Calu3 (cell line): ENCODE measurements around the gene SH3BP2. TPM values are rescaled to one million over a fixed set of nuclear protein-coding genes. Genes with fewer than 3 reads are reported as not detected.

Experiments used
- BruUV-seq: library from RNA; stranded (reverse); fragments of 400-500 nt; replicated peaks from 2 replicates; lab custom pipeline; 2021; lab: Mats Ljungman, UMichigan
- CTCF ChIA-PET: fragments of 300-600 bp; sonication (Branson Sonifier 250); formaldehyde crosslinking; loops from one replicate; lab custom pipeline; 2022; ENCODE audit warnings: antibody characterized with exemption; lab: Charles Lee
- DNase-seq: peaks from one replicate; pipeline ENCODE4 v3.0.0; 2022
- H3K27ac Mint-ChIP-seq: one replicate; pipeline ENCODE4 v1.8.0; 2022; ENCODE audit warnings: mixed read lengths; ENCODE audit not compliant: unreplicated experiment
- H3K27me3 Mint-ChIP-seq: one replicate; pipeline ENCODE4 v1.8.0; 2022; ENCODE audit warnings: mixed read lengths; ENCODE audit not compliant: unreplicated experiment
- H3K36me3 Mint-ChIP-seq: one replicate; pipeline ENCODE4 v1.8.0; 2022; ENCODE audit warnings: mild to moderate bottlenecking, moderate library complexity, mixed read lengths; ENCODE audit not compliant: insufficient read depth, unreplicated experiment
- H3K4me1 Mint-ChIP-seq: one replicate; pipeline ENCODE4 v1.8.0; 2022; ENCODE audit warnings: mild to moderate bottlenecking, low read depth, mixed read lengths; ENCODE audit not compliant: unreplicated experiment
- H3K4me3 Mint-ChIP-seq: one replicate; pipeline ENCODE4 v1.8.0; 2022; ENCODE audit warnings: mild to moderate bottlenecking, low read depth, moderate library complexity, mixed read lengths; ENCODE audit not compliant: unreplicated experiment
- H3K9me3 Mint-ChIP-seq: one replicate; pipeline ENCODE4 v1.8.0; 2022; ENCODE audit warnings: low read depth, mixed read lengths; ENCODE audit not compliant: unreplicated experiment
- intact Hi-C: fragments of 100-400 bp; cut with micrococcal nuclease; formaldehyde crosslinking; loops from one replicate; pipeline ENCODE4 v1.10.0; 2022; ENCODE audit not compliant: unreplicated experiment
- total RNA-seq: library from RNA; stranded (reverse); gene quantifications from 2 replicates; pipeline ENCODE4 v1.2.3, GENCODE V29; 2022
- TF ChIP-seq, protein P1 (sequence below): fragments of 200-600 bp; IDR thresholded peaks from one replicate; pipeline ENCODE4 v1.8.0; 2022; ENCODE audit warnings: antibody characterized with exemption; ENCODE audit not compliant: unreplicated experiment

SH3BP2 gene
- total RNA-seq, 1 experiment from 2014 or later: 22.7 TPM

DNA sequence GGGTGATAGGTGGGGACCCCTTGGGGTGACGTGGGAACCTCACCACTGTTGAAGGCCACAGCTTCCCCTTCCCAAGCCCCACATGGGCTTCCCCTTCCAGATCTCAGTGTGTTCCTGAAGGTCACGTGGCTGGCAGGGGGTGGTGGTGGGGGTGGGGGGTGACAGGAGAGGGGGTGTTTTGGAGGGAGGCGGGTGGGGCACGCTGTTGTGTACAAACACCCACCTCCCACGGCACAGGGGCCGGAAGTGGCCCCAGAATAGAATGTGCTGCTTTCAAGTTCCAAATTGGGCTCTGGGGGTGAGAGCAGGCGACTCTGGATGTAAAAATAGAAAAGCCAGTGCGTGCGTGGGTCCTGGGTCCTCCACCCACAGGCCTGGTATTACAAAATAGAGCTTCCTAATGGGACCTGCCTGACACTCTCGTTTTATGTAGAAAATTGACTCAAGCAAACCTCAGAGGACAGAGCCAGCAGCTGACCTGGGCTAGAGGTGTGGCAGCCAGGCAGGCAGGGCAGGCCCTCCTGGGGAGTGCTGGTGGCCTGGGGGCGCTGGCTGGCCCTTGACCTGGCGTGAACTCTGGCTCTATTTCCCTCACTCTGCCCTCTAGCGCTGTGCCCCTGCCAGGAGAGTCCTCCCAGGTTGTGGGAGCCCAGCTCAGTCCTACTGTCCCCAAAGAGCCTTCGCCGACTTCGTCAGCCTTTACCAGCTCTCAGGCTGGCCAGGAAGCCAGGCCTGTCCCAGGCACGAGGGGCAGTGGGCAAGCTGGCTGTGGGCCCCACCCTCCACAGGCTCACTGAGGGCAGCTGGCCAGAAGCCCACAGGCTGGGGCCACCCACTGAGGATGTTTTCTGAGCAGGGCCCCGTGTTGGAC, 5.4 kb upstream of the SH3BP2 start:
- BruUV-seq: no TSS peak
- Mint-ChIP-seq H3K4me1 (peaks cover 6% of the 10 kb centered on the region), H3K4me3 (no peak overlapping the region), H3K36me3 (no peaks in the 10 kb centered on the region), H3K27me3 (peaks cover 1% of the 10 kb centered on the region), H3K9me3 (no peaks in the 10 kb centered on the region), H3K27ac (no peak overlapping the region)
- intact Hi-C loops: no loop called here
- DNase-seq: no peak
- TF ChIP-seq, protein P1, sequence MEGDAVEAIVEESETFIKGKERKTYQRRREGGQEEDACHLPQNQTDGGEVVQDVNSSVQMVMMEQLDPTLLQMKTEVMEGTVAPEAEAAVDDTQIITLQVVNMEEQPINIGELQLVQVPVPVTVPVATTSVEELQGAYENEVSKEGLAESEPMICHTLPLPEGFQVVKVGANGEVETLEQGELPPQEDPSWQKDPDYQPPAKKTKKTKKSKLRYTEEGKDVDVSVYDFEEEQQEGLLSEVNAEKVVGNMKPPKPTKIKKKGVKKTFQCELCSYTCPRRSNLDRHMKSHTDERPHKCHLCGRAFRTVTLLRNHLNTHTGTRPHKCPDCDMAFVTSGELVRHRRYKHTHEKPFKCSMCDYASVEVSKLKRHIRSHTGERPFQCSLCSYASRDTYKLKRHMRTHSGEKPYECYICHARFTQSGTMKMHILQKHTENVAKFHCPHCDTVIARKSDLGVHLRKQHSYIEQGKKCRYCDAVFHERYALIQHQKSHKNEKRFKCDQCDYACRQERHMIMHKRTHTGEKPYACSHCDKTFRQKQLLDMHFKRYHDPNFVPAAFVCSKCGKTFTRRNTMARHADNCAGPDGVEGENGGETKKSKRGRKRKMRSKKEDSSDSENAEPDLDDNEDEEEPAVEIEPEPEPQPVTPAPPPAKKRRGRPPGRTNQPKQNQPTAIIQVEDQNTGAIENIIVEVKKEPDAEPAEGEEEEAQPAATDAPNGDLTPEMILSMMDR: no peak
- CTCF ChIA-PET: interaction anchor here (1.1 kb wide), 1 partner anchor 9 kb away, joined by 3 read pairs; no protein-coding TSS in a partner anchor

DNA sequence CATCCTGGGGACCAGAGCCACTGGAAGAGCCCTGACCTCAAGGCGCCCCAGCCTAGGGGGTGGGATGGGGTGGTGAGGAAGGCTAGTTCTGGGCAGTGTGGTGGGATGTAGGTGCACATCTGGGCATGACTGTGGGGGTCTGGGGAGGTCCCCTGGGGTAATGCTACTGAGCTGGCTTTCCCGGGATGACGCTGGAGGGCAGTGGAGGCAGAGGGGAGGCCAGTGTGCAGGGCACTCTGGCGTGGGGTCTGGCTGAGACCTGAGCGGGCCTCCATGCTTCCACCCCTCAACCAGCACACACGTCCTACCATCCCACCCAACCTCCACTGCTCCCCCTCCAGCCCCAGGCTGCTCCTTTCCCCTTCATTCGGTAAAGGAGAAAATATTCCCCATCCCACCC, 4.8 kb upstream of the SH3BP2 start:
- no peaks in the 10 kb centered on the region for H3K27me3 Mint-ChIP-seq
- DNase-seq: no peak
- CTCF ChIA-PET: interaction anchor here (1.1 kb wide), 1 partner anchor 9 kb away, joined by 3 read pairs; no protein-coding TSS in a partner anchor
- H3K4me1 Mint-ChIP-seq: peaks cover 6% of the 10 kb centered on the region
- no peak overlapping the region for H3K27ac Mint-ChIP-seq
- no TSS peak for BruUV-seq
- H3K4me3 Mint-ChIP-seq: no peak overlapping the region
- TF ChIP-seq, protein P1: no peak
- H3K36me3 Mint-ChIP-seq: no peaks in the 10 kb centered on the region
- H3K9me3 Mint-ChIP-seq: no peaks in the 10 kb centered on the region
- intact Hi-C loops: no loop called here

DNA sequence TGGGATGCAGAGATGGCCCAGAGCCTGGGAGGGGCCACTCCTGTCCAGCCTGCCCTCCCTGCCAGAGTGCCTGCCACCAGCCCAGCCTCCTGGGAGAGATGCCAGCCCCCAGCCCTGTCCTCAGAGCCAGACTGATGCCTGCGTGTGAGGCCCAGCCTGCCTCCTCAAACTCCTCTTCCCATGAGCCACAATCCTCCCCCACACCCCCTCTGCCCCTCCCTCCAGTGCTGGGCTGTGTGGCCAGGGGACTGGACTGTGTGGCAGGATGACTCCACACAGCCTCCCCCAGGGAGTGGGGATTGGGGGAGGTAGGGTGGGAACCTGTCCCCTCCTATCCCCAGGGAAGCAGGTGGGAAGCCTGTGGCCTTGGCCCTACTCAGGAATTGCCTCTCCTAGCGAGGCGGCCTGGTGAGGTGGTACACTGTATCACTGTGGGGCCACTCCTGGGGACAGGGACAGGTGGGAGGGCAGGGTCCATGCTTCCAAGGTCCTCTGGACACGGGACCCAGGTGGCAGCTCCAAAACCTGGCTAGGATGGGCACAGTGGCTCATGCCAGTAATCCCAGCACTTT, 4.3 kb upstream of the SH3BP2 start:
- no TSS peak for BruUV-seq
- Mint-ChIP-seq H3K9me3 (no peaks in the 10 kb centered on the region), H3K36me3 (no peaks in the 10 kb centered on the region), H3K4me3 (no peak overlapping the region), H3K27ac (no peak overlapping the region), H3K27me3 (no peaks in the 10 kb centered on the region), H3K4me1 (peaks cover 6% of the 10 kb centered on the region)
- intact Hi-C loops: no loop called here
- TF ChIP-seq, protein P1: no peak
- CTCF ChIA-PET: no interaction called here
- DNase-seq: no peak

DNA sequence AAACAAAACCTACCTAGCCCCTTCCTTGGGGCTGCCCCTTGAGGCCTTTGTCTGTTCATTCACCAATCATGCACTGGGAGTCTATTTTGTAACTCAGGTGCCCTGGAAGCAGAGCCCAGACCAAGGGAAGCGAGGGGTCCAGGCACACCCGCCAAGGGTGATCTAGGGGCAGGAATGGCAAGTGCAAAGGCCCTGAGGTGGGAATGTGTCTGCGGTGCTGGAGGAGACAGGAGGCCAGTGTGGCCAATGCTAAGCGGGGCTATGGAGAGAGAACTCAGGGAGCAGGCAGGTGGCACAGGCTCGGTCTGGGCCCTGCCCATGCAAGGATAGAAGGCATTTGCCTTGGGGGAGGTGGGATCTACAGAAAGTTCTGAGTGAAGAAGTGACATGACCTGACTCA, 3.5 kb upstream of the SH3BP2 start:
- no peak overlapping the region for H3K4me3 Mint-ChIP-seq
- intact Hi-C loops: no loop called here
- H3K9me3 Mint-ChIP-seq: no peaks in the 10 kb centered on the region
- no peaks in the 10 kb centered on the region for H3K27me3 Mint-ChIP-seq
- CTCF ChIA-PET: no interaction called here
- no TSS peak for BruUV-seq
- H3K4me1 Mint-ChIP-seq: peaks cover 6% of the 10 kb centered on the region
- H3K27ac Mint-ChIP-seq: no peak overlapping the region
- H3K36me3 Mint-ChIP-seq: peaks cover 5% of the 10 kb centered on the region
- DNase-seq: no peak
- TF ChIP-seq, protein P1: no peak
